HG03039 (cell line): ENCODE measurements around the gene CYP4B1.

Experiments used
- ATAC-seq: cut with Tn5 transposase; IDR thresholded peaks from one replicate; pipeline ENCODE4 v1.9.1; 2021; ENCODE audit warnings: mild to moderate bottlenecking, moderate library complexity; ENCODE audit not compliant: unreplicated experiment

CYP4B1 gene

GRCh38 chr1:46790446-46791101 is 8.3 kb upstream of the CYP4B1 start:
- no peak for ATAC-seq

- no peak for ATAC-seq
Measured at GRCh38 chr1:46793126-46793525, 5.7 kb upstream of the CYP4B1 start.

- ATAC-seq, result no peak
Measured at GRCh38 chr1:46797696-46798470, 963 bp upstream of the CYP4B1 start.

- no peak for ATAC-seq
Measured at GRCh38 chr1:46800742-46801141, 1.9 kb downstream of the CYP4B1 start.

- no peak for ATAC-seq
Measured at GRCh38 chr1:46801323-46802055, 2.6 kb downstream of the CYP4B1 start.

GRCh38 chr1:46802081-46802480 is 3.2 kb downstream of the CYP4B1 start:
- ATAC-seq, result no peak

- ATAC-seq, result no peak
Measured at GRCh38 chr1:46802901-46803574, 4.2 kb downstream of the CYP4B1 start.

- ATAC-seq, result no peak
Measured at GRCh38 chr1:46804027-46804889, 5.4 kb downstream of the CYP4B1 start.

- ATAC-seq, result no peak
Measured at GRCh38 chr1:46804926-46805325, 6.1 kb downstream of the CYP4B1 start.

- no peak for ATAC-seq
Measured at GRCh38 chr1:46805755-46806154, 6.9 kb downstream of the CYP4B1 start.

- ATAC-seq, result no peak
Measured at GRCh38 chr1:46806196-46807020, 7.6 kb downstream of the CYP4B1 start.

GRCh38 chr1:46807046-46807972 is 8.5 kb downstream of the CYP4B1 start:
- no peak for ATAC-seq

- ATAC-seq, result no peak
Measured at GRCh38 chr1:46809071-46809470, 10.2 kb downstream of the CYP4B1 start.

- no peak for ATAC-seq
Measured at GRCh38 chr1:46809904-46810303, 11.1 kb downstream of the CYP4B1 start.

GRCh38 chr1:46810596-46810995 is 11.8 kb downstream of the CYP4B1 start:
- no peak for ATAC-seq

- ATAC-seq, result no peak
Measured at GRCh38 chr1:46811053-46811452, 12.2 kb downstream of the CYP4B1 start.

GRCh38 chr1:46812065-46812963 is 13.5 kb downstream of the CYP4B1 start:
- no peak for ATAC-seq
